SK-N-SH (cell line): ENCODE results near the gene VAMP7. TPM values are rescaled to one million over a fixed set of nuclear protein-coding genes. Genes with fewer than 3 reads are reported as not detected.

Experiments
- CTCF ChIA-PET: fragments of 300-600, 350-600 bp; formaldehyde crosslinking; extraction: SDS; loops from one replicate; lab custom pipeline; 2021; lab: Yijun Ruan, JAX
- POLR2A ChIA-PET: fragments of 350-600 bp; sonication (Branson Sonifier 250); formaldehyde crosslinking; extraction: SDS; loops from one replicate; lab custom pipeline; 2020; ENCODE audit warnings: antibody characterized with exemption, inconsistent platforms; lab: Yijun Ruan, JAX
- DNase-seq: peaks from one replicate; pipeline ENCODE4 v3.0.0; 2012
- H2AFZ ChIP-seq: fragments of 200-600 bp; sonication (generic); 2 replicates; pipeline ENCODE4 v1.8.1; 2016; ENCODE audit warnings: antibody characterized with exemption, mild to moderate bottlenecking, low read depth
- H3F3A ChIP-seq: fragments of 200-600 bp; sonication (generic); replicated peaks from 2 replicates; pipeline ENCODE3; 2016; ENCODE audit warnings: antibody characterized with exemption, mild to moderate bottlenecking; ENCODE audit not compliant: insufficient read depth
- H3K27ac ChIP-seq, 2 experiments: fragments of 200-500 bp in 1 of 2; fragments of 200-600 bp in 1 of 2; sonication (Bioruptor generic) in 1 of 2; sonication (generic), shearing (Covaris generic) in 1 of 2; 2 replicates each; pipeline versions ENCODE4 v1.5.1 to v1.6.1; 2014 to 2016; ENCODE audit warnings: low read depth in 2 of 2, inconsistent platforms in 1 of 2, low read length in 1 of 2, mild to moderate bottlenecking in 1 of 2, mixed read lengths in 1 of 2
- H3K27me3 ChIP-seq: fragments of 200-600 bp; sonication (generic), shearing (Covaris generic); 2 replicates; pipeline ENCODE4 v1.6.1; 2016; ENCODE audit warnings: mixed run types; ENCODE audit not compliant: insufficient read depth
- H3K36me3 ChIP-seq, 2 experiments: fragments of 200-500 bp in 1 of 2; fragments of 200-600 bp in 1 of 2; sonication (Bioruptor generic) in 1 of 2; sonication (generic) in 1 of 2; replicated peaks in 1 of 2; 2 replicates each; pipeline versions ENCODE3 to v1.5.1; 2014 to 2016; ENCODE audit warnings: low read length in 1 of 2, mild to moderate bottlenecking in 1 of 2; ENCODE audit not compliant: insufficient read depth in 2 of 2, control insufficient read depth in 1 of 2
- H3K4me1 ChIP-seq, 2 experiments: fragments of 200-500 bp in 1 of 2; fragments of 200-600 bp in 1 of 2; sonication (Bioruptor generic) in 1 of 2; sonication (generic), shearing (Covaris generic) in 1 of 2; 2 replicates each; pipeline versions ENCODE4 v1.5.1 to v1.6.1; 2014 to 2016; ENCODE audit warnings: low read depth in 1 of 2, low read length in 1 of 2, mixed run types in 1 of 2; ENCODE audit not compliant: insufficient read depth in 2 of 2, control insufficient read depth in 1 of 2
- H3K4me2 ChIP-seq: fragments of 200-600 bp; sonication (generic), shearing (Covaris generic); 2 replicates; pipeline ENCODE4 v1.6.1; 2017; ENCODE audit warnings: mixed run types
- H3K4me3 ChIP-seq, 2 experiments: fragments of 200-500 bp in 1 of 2; fragments of 200-600 bp in 1 of 2; sonication (Bioruptor generic) in 1 of 2; sonication (generic), shearing (Covaris generic) in 1 of 2; 2 replicates each; pipeline versions ENCODE4 v1.5.1 to v1.8.1; 2014 to 2016; ENCODE audit warnings: low read depth in 2 of 2, inconsistent platforms in 1 of 2, low read length in 1 of 2, mild to moderate bottlenecking in 1 of 2, mixed read lengths in 1 of 2, moderate library complexity in 1 of 2
- H3K79me2 ChIP-seq: fragments of 200-600 bp; sonication (generic); 2 replicates; pipeline ENCODE4 v1.8.1; 2017; ENCODE audit warnings: mild to moderate bottlenecking; ENCODE audit not compliant: insufficient read depth
- H3K9ac ChIP-seq: fragments of 200-600 bp; sonication (generic); 2 replicates; pipeline ENCODE4 v1.6.1; 2017; ENCODE audit warnings: mixed run types
- H3K9me2 ChIP-seq: fragments of 200-600 bp; sonication (generic); 2 replicates; pipeline ENCODE4 v1.6.1; 2017; ENCODE audit warnings: mixed run types
- H3K9me3 ChIP-seq: fragments of 200-600 bp; sonication (generic); 2 replicates; pipeline ENCODE4 v1.6.1; 2017; ENCODE audit warnings: mixed run types, mild to moderate bottlenecking, moderate library complexity
- H4K20me1 ChIP-seq: fragments of 200-600 bp; sonication (generic); 2 replicates; pipeline ENCODE4 v1.6.1; 2017; ENCODE audit warnings: mild to moderate bottlenecking, mixed run types; ENCODE audit not compliant: insufficient read depth
- CHD2 ChIP-seq: fragments of 150-350 bp; IDR thresholded peaks from 2 replicates; pipeline ENCODE4 v1.6.1; 2018; ENCODE audit warnings: low read length; ENCODE audit not compliant: partially characterized antibody
- ELF1 ChIP-seq: IDR thresholded peaks from 2 replicates; pipeline ENCODE4 v1.4.0; 2012
- EZH2phosphoT487 ChIP-seq: fragments of 200-600 bp; sonication (generic); IDR thresholded peaks from 2 replicates; pipeline ENCODE4 v1.6.1; 2017; ENCODE audit warnings: low read depth, mixed run types, mild to moderate bottlenecking, antibody characterized with exemption, moderate library complexity, borderline replicate concordance
- FOSL2 ChIP-seq: IDR thresholded peaks from 2 replicates; pipeline ENCODE4 v1.4.0; 2012; ENCODE audit warnings: low read depth, mild to moderate bottlenecking, moderate library complexity, borderline replicate concordance
- FOXM1 ChIP-seq: IDR thresholded peaks from 2 replicates; pipeline ENCODE4 v1.4.0; 2012; ENCODE audit warnings: low read depth, mild to moderate bottlenecking
- GATA2 ChIP-seq: sonication (generic); formaldehyde crosslinking; IDR thresholded peaks from 2 replicates; pipeline ENCODE4 v1.5.0; 2020; ENCODE audit warnings: mild to moderate bottlenecking, missing genetic modification reagents
- JUND ChIP-seq: IDR thresholded peaks from 2 replicates; pipeline ENCODE4 v1.4.0; 2012
- MAX ChIP-seq: IDR thresholded peaks from 2 replicates; pipeline ENCODE4 v1.4.0; 2012; ENCODE audit warnings: low read depth
- MEF2A ChIP-seq: IDR thresholded peaks from 2 replicates; pipeline ENCODE4 v1.4.0; 2012; ENCODE audit warnings: low read depth, borderline replicate concordance
- NFIC ChIP-seq: IDR thresholded peaks from 2 replicates; pipeline ENCODE4 v1.4.0; 2012; ENCODE audit warnings: borderline replicate concordance
- PBX3 ChIP-seq: IDR thresholded peaks from 2 replicates; pipeline ENCODE4; 2012
- POLR2AphosphoS5 ChIP-seq: IDR thresholded peaks from 2 replicates; pipeline ENCODE4 v1.6.1; 2012; ENCODE audit warnings: low read depth, low read length
- RCOR1 ChIP-seq: fragments of 150-350 bp; IDR thresholded peaks from 2 replicates; pipeline ENCODE4 v1.6.1; 2017; ENCODE audit warnings: antibody characterized with exemption, low read length
- RFX5 ChIP-seq: IDR thresholded peaks from 2 replicates; pipeline ENCODE4 v1.6.1; 2012; ENCODE audit warnings: mild to moderate bottlenecking, improper control_type of control experiment, low read length
- RXRA ChIP-seq: IDR thresholded peaks from 2 replicates; pipeline ENCODE4 v1.4.0; 2012; ENCODE audit warnings: low read depth, mild to moderate bottlenecking, borderline replicate concordance
- SIN3A ChIP-seq: IDR thresholded peaks from 2 replicates; pipeline ENCODE4 v1.6.1; 2012; ENCODE audit warnings: low read depth, mild to moderate bottlenecking, low read length, moderate library complexity, borderline replicate concordance
- SMC3 ChIP-seq: IDR thresholded peaks from 2 replicates; pipeline ENCODE4 v1.6.1; 2012; ENCODE audit warnings: low read depth, low read length, improper control_type of control experiment
- TAF1 ChIP-seq: IDR thresholded peaks from 2 replicates; pipeline ENCODE4 v1.6.1; 2012; ENCODE audit warnings: low read depth, mild to moderate bottlenecking, low read length, moderate library complexity, borderline replicate concordance
- TCF12 ChIP-seq: IDR thresholded peaks from 2 replicates; pipeline ENCODE4 v1.4.0; 2012
- YY1 ChIP-seq: IDR thresholded peaks from 2 replicates; pipeline ENCODE4 v1.4.0; 2012; ENCODE audit warnings: low read depth, mild to moderate bottlenecking
- ZBTB33 ChIP-seq: IDR thresholded peaks from 2 replicates; pipeline ENCODE4 v1.4.0; 2012; ENCODE audit warnings: low read depth, borderline replicate concordance
- WGBS: methylation state at CpG from one replicate; pipeline ENCODE4 v1.1.6; 2017; ENCODE audit warnings: low lambda C conversion rate; 5-methylcytosine and 5-hydroxymethylcytosine counted together
- polyA plus RNA-seq, 3 experiments: library from polyadenylated mRNA; depleted of rRNA; stranded (reverse); fragments of >200 nt; gene quantifications; 2 replicates each; pipeline ENCODE4 v1.2.3, GENCODE V29; 2012
- TF ChIP-seq, protein P1 (sequence below): fragments of 200-600 bp; sonication (generic); IDR thresholded peaks from 2 replicates; pipeline ENCODE4 v1.6.1; 2017; ENCODE audit warnings: antibody characterized with exemption, mild to moderate bottlenecking, moderate library complexity

VAMP7 gene
- polyA plus RNA-seq, 1 of the 3 experiments (the other 2 are of a cell fraction): 23.9 TPM

DNA sequence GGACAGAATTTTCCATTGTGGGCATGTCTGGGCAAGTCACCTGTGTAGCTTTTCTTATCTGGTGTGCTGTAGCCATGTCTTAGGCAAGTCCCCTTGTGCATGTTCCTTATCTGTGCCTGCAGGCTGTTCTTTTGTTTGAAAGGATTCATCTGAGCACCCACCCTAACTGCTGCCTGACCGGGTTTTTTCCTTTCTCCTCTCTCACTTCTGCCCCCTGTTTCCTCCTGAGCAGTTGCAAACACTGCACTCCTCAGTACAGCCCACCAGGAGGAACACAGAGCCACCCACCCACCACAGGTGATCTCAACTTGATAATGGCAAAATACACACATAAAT is 87.1 kb downstream of the VAMP7 start:
- Histone ChIP-seq H3K4me3 (no peak overlapping the region), H4K20me1 (no peaks in the 10 kb centered on the region), H3K9me2 (no peaks in the 10 kb centered on the region), H3K9me3 (no peaks in the 10 kb centered on the region), H2AFZ (no peak overlapping the region), H3K27ac (no peak overlapping the region), H3K4me1 (no peaks in the 10 kb centered on the region), H3K79me2 (no peaks in the 10 kb centered on the region), H3K4me2 (no peak overlapping the region), H3K9ac (no peak overlapping the region), H3K27me3 (peaks cover under 1% of the 10 kb centered on the region; the same call in 1 of the 2 replicates), H3K36me3 (no peaks in the 10 kb centered on the region), H3F3A (no peaks in the 10 kb centered on the region)
- no peak for DNase-seq
- ChIA-PET CTCF (no interaction called here), POLR2A (no interaction called here)
- 0% methylated on average over 1 of the region's 1 CpG for WGBS
- no peak for TF ChIP-seq FOSL2
- TF ChIP-seq SMC3: no peak
- no peak for TF ChIP-seq NFIC
- TF ChIP-seq MEF2A: no peak
- TF ChIP-seq YY1: no peak
- no peak for TF ChIP-seq FOXM1
- TF ChIP-seq CHD2: no peak
- TF ChIP-seq SIN3A: no peak
- no peak for TF ChIP-seq RFX5
- no peak for TF ChIP-seq GATA2 (CRISPR knock-in tag)
- TF ChIP-seq, protein P1, sequence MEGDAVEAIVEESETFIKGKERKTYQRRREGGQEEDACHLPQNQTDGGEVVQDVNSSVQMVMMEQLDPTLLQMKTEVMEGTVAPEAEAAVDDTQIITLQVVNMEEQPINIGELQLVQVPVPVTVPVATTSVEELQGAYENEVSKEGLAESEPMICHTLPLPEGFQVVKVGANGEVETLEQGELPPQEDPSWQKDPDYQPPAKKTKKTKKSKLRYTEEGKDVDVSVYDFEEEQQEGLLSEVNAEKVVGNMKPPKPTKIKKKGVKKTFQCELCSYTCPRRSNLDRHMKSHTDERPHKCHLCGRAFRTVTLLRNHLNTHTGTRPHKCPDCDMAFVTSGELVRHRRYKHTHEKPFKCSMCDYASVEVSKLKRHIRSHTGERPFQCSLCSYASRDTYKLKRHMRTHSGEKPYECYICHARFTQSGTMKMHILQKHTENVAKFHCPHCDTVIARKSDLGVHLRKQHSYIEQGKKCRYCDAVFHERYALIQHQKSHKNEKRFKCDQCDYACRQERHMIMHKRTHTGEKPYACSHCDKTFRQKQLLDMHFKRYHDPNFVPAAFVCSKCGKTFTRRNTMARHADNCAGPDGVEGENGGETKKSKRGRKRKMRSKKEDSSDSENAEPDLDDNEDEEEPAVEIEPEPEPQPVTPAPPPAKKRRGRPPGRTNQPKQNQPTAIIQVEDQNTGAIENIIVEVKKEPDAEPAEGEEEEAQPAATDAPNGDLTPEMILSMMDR: no peak

DNA sequence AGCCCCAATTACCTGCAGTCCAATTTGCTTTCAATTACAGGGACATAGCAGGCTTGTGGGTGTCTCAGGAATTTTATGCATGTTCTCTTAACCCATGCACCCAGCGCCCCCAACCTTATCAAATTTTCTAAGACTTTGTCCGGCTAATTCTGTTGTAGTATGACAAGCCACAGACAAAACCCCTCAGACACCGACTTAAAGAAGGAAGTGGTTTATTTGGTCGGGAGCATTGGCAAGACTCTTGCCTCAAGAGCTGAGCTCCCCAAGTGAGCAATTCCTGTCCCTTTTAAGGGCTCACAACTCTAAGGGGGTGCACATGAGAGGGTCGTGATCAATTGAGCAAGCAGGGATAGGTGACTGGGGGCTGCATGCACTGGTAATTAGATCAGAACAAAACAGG is 87.6 kb downstream of the VAMP7 start:
- Histone ChIP-seq H3K9ac (no peak overlapping the region), H4K20me1 (no peaks in the 10 kb centered on the region), H3K27me3 (peaks cover 6% of the 10 kb centered on the region; the same call in 1 of the 2 replicates), H3K4me3 (no peak overlapping the region), H3K79me2 (no peaks in the 10 kb centered on the region), H3K27ac (no peak overlapping the region), H3K9me2 (no peaks in the 10 kb centered on the region), H3K36me3 (no peaks in the 10 kb centered on the region), H3K4me1 (no peaks in the 10 kb centered on the region), H3F3A (no peaks in the 10 kb centered on the region), H3K4me2 (no peak overlapping the region), H2AFZ (no peak overlapping the region), H3K9me3 (no peaks in the 10 kb centered on the region)
- no peak for DNase-seq
- WGBS: 5% methylated on average over 5 of the region's 5 CpGs
- POLR2A ChIA-PET: no interaction called here
- CTCF ChIA-PET: no interaction called here
- TF ChIP-seq RCOR1: no peak
- TF ChIP-seq PBX3: no peak
- no peak for TF ChIP-seq RXRA
- TF ChIP-seq MAX: no peak
- TF ChIP-seq TAF1: no peak
- no peak for TF ChIP-seq TCF12
- no peak for TF ChIP-seq JUND
- TF ChIP-seq POLR2AphosphoS5: no peak
- no peak for TF ChIP-seq ELF1
- no peak for TF ChIP-seq ZBTB33
- no peak for TF ChIP-seq FOXM1
- TF ChIP-seq NFIC: no peak
- no peak for TF ChIP-seq SIN3A
- no peak for TF ChIP-seq EZH2phosphoT487
- no peak for TF ChIP-seq FOSL2
